Endodermal cell (in vitro differentiated cells): Measurements from ENCODE around the gene TACC2. TPM values are rescaled to one million over a fixed set of nuclear protein-coding genes. Genes with fewer than 3 reads are reported as not detected.
"Not testable (repeated sequence)": the region's sequence is repeated elsewhere in the genome, so short reads cannot be mapped to it uniquely, and the experiment has no call there.

ENCODE experiments used
- DNase-seq: peaks from one replicate; pipeline ENCODE4 v3.0.0-alpha.2; 2017
- H3K27ac ChIP-seq: 2 replicates; pipeline ENCODE4 v1.5.1; 2013; ENCODE audit warnings: mild to moderate bottlenecking, low read depth, low read length, moderate library complexity
- H3K27me3 ChIP-seq: 2 replicates; pipeline ENCODE4 v1.6.1; 2013; ENCODE audit warnings: mild to moderate bottlenecking, low read length, moderate library complexity; ENCODE audit not compliant: insufficient read depth, control insufficient read depth, poor library complexity, severe bottlenecking
- H3K36me3 ChIP-seq: 2 replicates; pipeline ENCODE4 v1.7.0; 2013; ENCODE audit warnings: mild to moderate bottlenecking, low read length, moderate library complexity; ENCODE audit not compliant: control insufficient read depth, insufficient read depth
- H3K4me1 ChIP-seq: one replicate; pipeline ENCODE4 v1.7.0; 2013; ENCODE audit warnings: low read length; ENCODE audit not compliant: control insufficient read depth, insufficient read depth
- H3K4me3 ChIP-seq: 2 replicates; pipeline ENCODE4 v1.5.1; 2013; ENCODE audit warnings: mild to moderate bottlenecking, low read length, moderate library complexity
- H3K9ac ChIP-seq: 2 replicates; pipeline ENCODE4 v1.6.1; 2013; ENCODE audit warnings: mild to moderate bottlenecking, low read length, moderate library complexity; ENCODE audit not compliant: poor library complexity, severe bottlenecking; ENCODE audit errors: extremely low read depth
- H3K9me3 ChIP-seq: 2 replicates; pipeline ENCODE4 v1.6.1; 2013; ENCODE audit warnings: mild to moderate bottlenecking, low read length, moderate library complexity; ENCODE audit not compliant: control insufficient read depth
- H3K27ac Mint-ChIP-seq: 2 replicates; pipeline ENCODE4 v1.8.0; 2020; ENCODE audit warnings: mixed read lengths
- H3K27me3 Mint-ChIP-seq: 2 replicates; pipeline ENCODE4 v1.8.0; 2021; ENCODE audit warnings: mild to moderate bottlenecking, mixed read lengths; ENCODE audit not compliant: insufficient read depth
- H3K36me3 Mint-ChIP-seq: 2 replicates; pipeline ENCODE4 v1.8.0; 2020; ENCODE audit warnings: low read depth, mixed read lengths
- H3K4me1 Mint-ChIP-seq: 2 replicates; pipeline ENCODE4 v1.8.0; 2020; ENCODE audit warnings: mixed read lengths
- H3K4me3 Mint-ChIP-seq: 2 replicates; pipeline ENCODE4 v1.8.0; 2020; ENCODE audit warnings: mild to moderate bottlenecking, moderate library complexity, mixed read lengths
- H3K9me3 Mint-ChIP-seq: 2 replicates; pipeline ENCODE4 v1.8.0; 2020; ENCODE audit warnings: mild to moderate bottlenecking, mixed read lengths
- WGBS, 2 experiments: methylation state at CpG; one replicate each; pipeline versions ENCODE4 v1.1.5 to v1.1.7; 2013; ENCODE audit warnings: missing lambda C conversion rate in 2 of 2, mixed read lengths in 1 of 2; ENCODE audit not compliant: insufficient coverage in 1 of 2, insufficient read length in 1 of 2; 5-methylcytosine and 5-hydroxymethylcytosine counted together
- total RNA-seq, 2 donors: library from RNA; stranded (reverse); fragmentation: NEBNext Ultra II Directional in 1 of 2; extraction: Animal tissue kit (Norgen Biotek cat#: 25700) in 1 of 2; gene quantifications; 2 replicates in 1 of 2; 3 replicates in 1 of 2; pipeline ENCODE4 v1.2.1, GENCODE V29; 2021
- TF ChIP-seq, protein P1 (sequence below): fragments of 200-600 bp; sonication (generic); conservative IDR thresholded peaks from 2 replicates; pipeline ENCODE4 v1.5.0; 2021; ENCODE audit warnings: antibody characterized with exemption, mild to moderate bottlenecking

Gene TACC2
- total RNA-seq, 2 donors from 2014 or later: 24.5 to 34.1 TPM

DNA sequence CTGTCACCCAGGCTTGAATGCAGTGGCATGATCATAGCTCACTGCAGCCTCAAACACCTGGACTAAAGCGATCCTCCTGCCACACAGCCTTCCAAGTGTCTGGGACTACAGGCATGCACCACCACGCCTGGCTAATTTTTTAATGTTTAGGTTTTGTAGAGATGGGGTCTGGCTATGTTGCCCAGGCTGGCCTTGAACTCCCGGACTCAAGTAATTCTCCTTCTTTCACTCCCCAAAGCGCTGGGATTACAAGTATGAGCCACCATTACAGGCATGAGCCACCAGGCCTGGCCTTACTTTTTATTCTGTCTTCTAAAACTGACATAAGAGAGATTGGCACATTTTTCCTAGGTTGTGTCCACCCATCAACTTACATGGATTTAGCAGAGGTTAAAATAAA is 33.3 kb downstream of the TACC2 start:
- Histone ChIP-seq H3K9ac (no peak overlapping the region), H3K4me3 (no peak overlapping the region), H3K9me3 (no peaks in the 10 kb centered on the region), H3K27me3 (no peaks in the 10 kb centered on the region), H3K27ac (no peak overlapping the region), H3K36me3 (no peaks in the 10 kb centered on the region), H3K4me1 (peaks cover 10% of the 10 kb centered on the region)
- no peaks in the 10 kb centered on the region for H3K27me3 Mint-ChIP-seq
- 85 to 100% methylated on average over 2 to 4 of the region's 4 CpGs for WGBS, 2 experiments
- H3K9me3 Mint-ChIP-seq: no peaks in the 10 kb centered on the region
- peaks cover 37% of the 10 kb centered on the region for H3K4me1 Mint-ChIP-seq
- no peak overlapping the region for H3K27ac Mint-ChIP-seq
- no peak for DNase-seq
- TF ChIP-seq, protein P1, sequence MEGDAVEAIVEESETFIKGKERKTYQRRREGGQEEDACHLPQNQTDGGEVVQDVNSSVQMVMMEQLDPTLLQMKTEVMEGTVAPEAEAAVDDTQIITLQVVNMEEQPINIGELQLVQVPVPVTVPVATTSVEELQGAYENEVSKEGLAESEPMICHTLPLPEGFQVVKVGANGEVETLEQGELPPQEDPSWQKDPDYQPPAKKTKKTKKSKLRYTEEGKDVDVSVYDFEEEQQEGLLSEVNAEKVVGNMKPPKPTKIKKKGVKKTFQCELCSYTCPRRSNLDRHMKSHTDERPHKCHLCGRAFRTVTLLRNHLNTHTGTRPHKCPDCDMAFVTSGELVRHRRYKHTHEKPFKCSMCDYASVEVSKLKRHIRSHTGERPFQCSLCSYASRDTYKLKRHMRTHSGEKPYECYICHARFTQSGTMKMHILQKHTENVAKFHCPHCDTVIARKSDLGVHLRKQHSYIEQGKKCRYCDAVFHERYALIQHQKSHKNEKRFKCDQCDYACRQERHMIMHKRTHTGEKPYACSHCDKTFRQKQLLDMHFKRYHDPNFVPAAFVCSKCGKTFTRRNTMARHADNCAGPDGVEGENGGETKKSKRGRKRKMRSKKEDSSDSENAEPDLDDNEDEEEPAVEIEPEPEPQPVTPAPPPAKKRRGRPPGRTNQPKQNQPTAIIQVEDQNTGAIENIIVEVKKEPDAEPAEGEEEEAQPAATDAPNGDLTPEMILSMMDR: no peak
- H3K36me3 Mint-ChIP-seq: peaks cover 3% of the 10 kb centered on the region
- no peak overlapping the region for H3K4me3 Mint-ChIP-seq

DNA sequence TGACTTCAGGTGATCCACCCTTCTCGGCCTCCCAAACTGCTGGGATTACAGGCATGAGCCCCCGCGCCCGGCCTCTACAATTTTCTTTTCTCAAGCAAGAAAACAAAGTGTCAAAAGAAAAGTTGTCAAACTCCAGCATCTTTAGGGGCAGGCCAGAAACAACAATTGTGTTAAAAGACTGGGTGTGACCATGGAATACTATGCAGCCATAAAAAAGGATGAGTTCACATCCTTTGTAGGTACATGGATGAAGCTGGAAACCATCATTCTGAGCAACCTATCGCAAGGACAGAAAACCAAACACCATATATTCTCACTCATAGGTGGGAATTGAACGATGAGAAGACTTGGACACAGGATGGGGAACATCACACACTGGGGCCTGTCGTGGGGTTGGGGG is 34.3 kb downstream of the TACC2 start:
- H3K4me3 ChIP-seq, H3K27me3 ChIP-seq: not testable (repeated sequence)

DNA sequence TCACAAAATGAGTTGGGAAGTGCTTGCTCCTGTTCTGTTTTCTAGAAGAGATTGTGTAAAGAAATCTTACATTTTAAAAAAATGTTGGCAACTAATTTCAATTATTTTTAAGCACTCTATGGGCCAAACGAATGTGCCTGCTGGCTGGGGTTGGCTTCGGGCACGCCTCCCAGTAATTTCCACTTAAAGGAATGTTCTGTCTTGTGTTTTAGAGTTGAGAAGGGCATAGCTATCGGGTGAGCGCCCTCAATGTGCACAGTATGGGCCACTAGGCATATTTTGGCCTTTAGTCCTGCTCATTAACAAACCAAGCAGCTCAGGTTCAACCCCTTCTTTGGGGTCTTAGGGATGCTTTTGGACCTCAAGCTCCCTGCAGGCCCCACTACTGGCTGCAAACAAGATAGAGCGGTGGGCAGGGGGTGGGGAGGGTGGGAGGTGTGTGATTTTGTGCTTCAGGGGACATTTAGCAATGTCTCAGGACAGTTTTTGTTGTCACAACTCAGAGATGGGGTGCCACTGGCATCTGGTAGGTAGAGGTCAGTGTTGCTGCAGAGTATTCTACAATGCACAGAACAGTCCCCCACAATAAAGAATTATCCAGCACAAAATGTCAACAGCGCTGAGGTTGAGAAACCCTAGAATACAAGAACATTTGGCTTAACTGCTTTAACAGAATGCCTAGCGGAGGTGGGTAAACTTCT is 40.7 kb downstream of the TACC2 start:
- Mint-ChIP-seq H3K36me3 (no peaks in the 10 kb centered on the region), H3K4me1 (no peaks in the 10 kb centered on the region), H3K4me3 (no peak overlapping the region), H3K27me3 (peaks cover 27% of the 10 kb centered on the region), H3K27ac (no peak overlapping the region), H3K9me3 (no peaks in the 10 kb centered on the region)
- H3K9me3 ChIP-seq: no peaks in the 10 kb centered on the region
- WGBS, 2 experiments: 0 to 78% methylated on average over 1 to 8 of the region's 8 CpGs
- no peaks in the 10 kb centered on the region for H3K36me3 ChIP-seq
- H3K27ac ChIP-seq: no peak overlapping the region
- DNase-seq: no peak
- TF ChIP-seq, protein P1: no peak
- H3K9ac ChIP-seq: no peak overlapping the region
- no peaks in the 10 kb centered on the region for H3K27me3 ChIP-seq
- no peak overlapping the region for H3K4me3 ChIP-seq
- no peaks in the 10 kb centered on the region for H3K4me1 ChIP-seq

More for the DNA sequence above, 34.3 kb downstream of the TACC2 start:
- H3K9me3 Mint-ChIP-seq, H3K36me3 ChIP-seq, H3K9ac ChIP-seq, H3K36me3 Mint-ChIP-seq, DNase-seq, H3K4me1 ChIP-seq, H3K9me3 ChIP-seq, H3K27me3 Mint-ChIP-seq, H3K4me3 Mint-ChIP-seq, H3K27ac Mint-ChIP-seq, H3K27ac ChIP-seq: not testable (repeated sequence)
- H3K4me1 Mint-ChIP-seq: peaks cover 33% of the 10 kb centered on the region
- WGBS, 2 experiments: 97% methylated on average over 4 of the region's 7 CpGs

DNA sequence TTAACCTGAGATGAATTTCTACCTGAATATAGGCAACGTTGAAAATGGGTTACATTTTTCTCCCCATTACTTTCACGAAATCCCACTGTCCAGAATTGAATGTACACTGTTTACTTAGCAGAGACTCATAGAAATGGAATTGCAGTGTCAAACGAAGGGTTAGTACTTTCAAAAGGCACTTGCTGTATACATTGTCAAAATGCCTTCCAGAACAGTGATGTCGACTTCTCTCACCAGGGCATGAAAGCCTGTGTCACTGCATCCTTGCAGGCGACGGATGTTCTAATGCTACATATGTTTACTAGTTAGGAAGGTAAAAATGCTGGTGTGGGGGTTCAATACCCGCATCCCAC is 41.2 kb downstream of the TACC2 start:
- Mint-ChIP-seq H3K27me3 (peaks cover 27% of the 10 kb centered on the region), H3K36me3 (no peaks in the 10 kb centered on the region), H3K27ac (no peak overlapping the region), H3K4me1 (peaks cover 4% of the 10 kb centered on the region), H3K9me3 (no peaks in the 10 kb centered on the region), H3K4me3 (no peak overlapping the region)
- H3K36me3 ChIP-seq: no peaks in the 10 kb centered on the region
- H3K27me3 ChIP-seq: no peaks in the 10 kb centered on the region
- H3K9me3 ChIP-seq: no peaks in the 10 kb centered on the region
- no peak overlapping the region for H3K4me3 ChIP-seq
- no peak for DNase-seq
- TF ChIP-seq, protein P1: no peak
- no peak overlapping the region for H3K27ac ChIP-seq
- H3K9ac ChIP-seq: no peak overlapping the region
- H3K4me1 ChIP-seq: peaks cover 4% of the 10 kb centered on the region
- WGBS, 2 experiments: 85 to 88% methylated on average over 4 to 7 of the region's 7 CpGs
